Bone marrow (tissue), 2 donors: ENCODE results near the gene HSF4.
A peak's percentile ranks its signal among the peaks of the same experiment; 100 is the strongest.

Source experiments
- DNase-seq, 2 donors: peaks; one replicate each; lab custom pipeline; 2025; lab: John Stamatoyannopoulos, UW

HSF4 gene

GRCh38 chr16:67201411-67202345 is 37.1 kb downstream of the HSF4 start:
- no peak for DNase-seq

- no peak for DNase-seq
Observed at GRCh38 chr16:67202426-67202825, 37.9 kb downstream of the HSF4 start.

- no peak for DNase-seq
Observed at GRCh38 chr16:67202956-67203493, 38.5 kb downstream of the HSF4 start.

- DNase-seq, result no peak
Observed at GRCh38 chr16:67204076-67204475, 39.5 kb downstream of the HSF4 start.

- no peak for DNase-seq
Observed at GRCh38 chr16:67206129-67206837, 41.7 kb downstream of the HSF4 start.

- no peak for DNase-seq
Observed at GRCh38 chr16:67206838-67207248, 42.3 kb downstream of the HSF4 start.

GRCh38 chr16:67207249-67208091 is 42.9 kb downstream of the HSF4 start:
- DNase-seq, result no peak

GRCh38 chr16:67208154-67208896 is 43.8 kb downstream of the HSF4 start:
- DNase-seq, result no peak

GRCh38 chr16:67209565-67209964 is 45.0 kb downstream of the HSF4 start:
- no peak for DNase-seq

- no peak for DNase-seq
Observed at GRCh38 chr16:67210069-67210937, 45.8 kb downstream of the HSF4 start.

GRCh38 chr16:67211674-67212073 is 47.1 kb downstream of the HSF4 start:
- DNase-seq, result no peak

GRCh38 chr16:67212766-67213165 is 48.2 kb downstream of the HSF4 start:
- no peak for DNase-seq

GRCh38 chr16:67213197-67214019 is 48.9 kb downstream of the HSF4 start:
- no peak for DNase-seq

- no peak for DNase-seq
Observed at GRCh38 chr16:67215706-67216105, 51.2 kb downstream of the HSF4 start.

GRCh38 chr16:67216612-67217490 is 52.3 kb downstream of the HSF4 start:
- peak in 1 of 2 donors; percentile 5 for DNase-seq
